ENCODE results near the gene FAXDC2.

GRCh38 chr5:154857530-154858296, 7.3 kb upstream of the FAXDC2 start:
- TF ChIP-seq, protein P1, sequence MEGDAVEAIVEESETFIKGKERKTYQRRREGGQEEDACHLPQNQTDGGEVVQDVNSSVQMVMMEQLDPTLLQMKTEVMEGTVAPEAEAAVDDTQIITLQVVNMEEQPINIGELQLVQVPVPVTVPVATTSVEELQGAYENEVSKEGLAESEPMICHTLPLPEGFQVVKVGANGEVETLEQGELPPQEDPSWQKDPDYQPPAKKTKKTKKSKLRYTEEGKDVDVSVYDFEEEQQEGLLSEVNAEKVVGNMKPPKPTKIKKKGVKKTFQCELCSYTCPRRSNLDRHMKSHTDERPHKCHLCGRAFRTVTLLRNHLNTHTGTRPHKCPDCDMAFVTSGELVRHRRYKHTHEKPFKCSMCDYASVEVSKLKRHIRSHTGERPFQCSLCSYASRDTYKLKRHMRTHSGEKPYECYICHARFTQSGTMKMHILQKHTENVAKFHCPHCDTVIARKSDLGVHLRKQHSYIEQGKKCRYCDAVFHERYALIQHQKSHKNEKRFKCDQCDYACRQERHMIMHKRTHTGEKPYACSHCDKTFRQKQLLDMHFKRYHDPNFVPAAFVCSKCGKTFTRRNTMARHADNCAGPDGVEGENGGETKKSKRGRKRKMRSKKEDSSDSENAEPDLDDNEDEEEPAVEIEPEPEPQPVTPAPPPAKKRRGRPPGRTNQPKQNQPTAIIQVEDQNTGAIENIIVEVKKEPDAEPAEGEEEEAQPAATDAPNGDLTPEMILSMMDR (IDR thresholded peaks at IDR 0.05): no peak
- TF ChIP-seq, protein P2, sequence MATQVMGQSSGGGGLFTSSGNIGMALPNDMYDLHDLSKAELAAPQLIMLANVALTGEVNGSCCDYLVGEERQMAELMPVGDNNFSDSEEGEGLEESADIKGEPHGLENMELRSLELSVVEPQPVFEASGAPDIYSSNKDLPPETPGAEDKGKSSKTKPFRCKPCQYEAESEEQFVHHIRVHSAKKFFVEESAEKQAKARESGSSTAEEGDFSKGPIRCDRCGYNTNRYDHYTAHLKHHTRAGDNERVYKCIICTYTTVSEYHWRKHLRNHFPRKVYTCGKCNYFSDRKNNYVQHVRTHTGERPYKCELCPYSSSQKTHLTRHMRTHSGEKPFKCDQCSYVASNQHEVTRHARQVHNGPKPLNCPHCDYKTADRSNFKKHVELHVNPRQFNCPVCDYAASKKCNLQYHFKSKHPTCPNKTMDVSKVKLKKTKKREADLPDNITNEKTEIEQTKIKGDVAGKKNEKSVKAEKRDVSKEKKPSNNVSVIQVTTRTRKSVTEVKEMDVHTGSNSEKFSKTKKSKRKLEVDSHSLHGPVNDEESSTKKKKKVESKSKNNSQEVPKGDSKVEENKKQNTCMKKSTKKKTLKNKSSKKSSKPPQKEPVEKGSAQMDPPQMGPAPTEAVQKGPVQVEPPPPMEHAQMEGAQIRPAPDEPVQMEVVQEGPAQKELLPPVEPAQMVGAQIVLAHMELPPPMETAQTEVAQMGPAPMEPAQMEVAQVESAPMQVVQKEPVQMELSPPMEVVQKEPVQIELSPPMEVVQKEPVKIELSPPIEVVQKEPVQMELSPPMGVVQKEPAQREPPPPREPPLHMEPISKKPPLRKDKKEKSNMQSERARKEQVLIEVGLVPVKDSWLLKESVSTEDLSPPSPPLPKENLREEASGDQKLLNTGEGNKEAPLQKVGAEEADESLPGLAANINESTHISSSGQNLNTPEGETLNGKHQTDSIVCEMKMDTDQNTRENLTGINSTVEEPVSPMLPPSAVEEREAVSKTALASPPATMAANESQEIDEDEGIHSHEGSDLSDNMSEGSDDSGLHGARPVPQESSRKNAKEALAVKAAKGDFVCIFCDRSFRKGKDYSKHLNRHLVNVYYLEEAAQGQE (IDR thresholded peaks at IDR 0.05; ENCODE audit: insufficient read depth in 1 of 2, low read depth in 2 of 2, low read length in 1 of 2): no peak
- peak; percentile 77 for TF ChIP-seq POLR2AphosphoS5 (IDR thresholded peaks at IDR 0.05; ENCODE audit: low read depth, low read length)
